Astrocyte (in vitro differentiated cells and primary cell): ENCODE results near the gene OR10S1.

Source experiments
- CTCF ChIP-seq: IDR thresholded peaks from 2 replicates; pipeline ENCODE4 v1.5.1; 2011; ENCODE audit warnings: low read depth, mild to moderate bottlenecking, inconsistent platforms, low read length, moderate library complexity; ENCODE audit not compliant: insufficient read depth
- EZH2 ChIP-seq: IDR thresholded peaks from 2 replicates; pipeline ENCODE4 v1.6.1; 2012; ENCODE audit warnings: mild to moderate bottlenecking, low read length, inconsistent platforms; ENCODE audit not compliant: insufficient read depth

- TF ChIP-seq EZH2 = no peak
- TF ChIP-seq CTCF = no peak
These were observed 616 bp downstream of the OR10S1 start for GRCh38 chr11:123976770-123977560.
